Vagina (tissue), 2 donors: Measurements from ENCODE around the gene RAD9A.

ENCODE experiments used
- POLR2AphosphoS5 ChIP-seq, 2 donors: sonication (generic); formaldehyde crosslinking; IDR thresholded peaks; one replicate each; pipeline ENCODE4 v1.9.0; 2017; ENCODE audit warnings: antibody characterized with exemption in 2 of 2, mild to moderate bottlenecking in 2 of 2, low read depth in 1 of 2; ENCODE audit not compliant: insufficient read depth in 1 of 2
- TF ChIP-seq, protein P1 (sequence below), 3 experiments: fragments of 450-650 bp in 2 of 3; fragments of 200-600 bp in 1 of 3; sonication (generic) in 1 of 3; IDR thresholded peaks; one replicate each; pipeline ENCODE4 v1.5.1; 2017 to 2019; ENCODE audit warnings: antibody characterized with exemption in 3 of 3, mild to moderate bottlenecking in 2 of 3, moderate library complexity in 2 of 3

DNA sequence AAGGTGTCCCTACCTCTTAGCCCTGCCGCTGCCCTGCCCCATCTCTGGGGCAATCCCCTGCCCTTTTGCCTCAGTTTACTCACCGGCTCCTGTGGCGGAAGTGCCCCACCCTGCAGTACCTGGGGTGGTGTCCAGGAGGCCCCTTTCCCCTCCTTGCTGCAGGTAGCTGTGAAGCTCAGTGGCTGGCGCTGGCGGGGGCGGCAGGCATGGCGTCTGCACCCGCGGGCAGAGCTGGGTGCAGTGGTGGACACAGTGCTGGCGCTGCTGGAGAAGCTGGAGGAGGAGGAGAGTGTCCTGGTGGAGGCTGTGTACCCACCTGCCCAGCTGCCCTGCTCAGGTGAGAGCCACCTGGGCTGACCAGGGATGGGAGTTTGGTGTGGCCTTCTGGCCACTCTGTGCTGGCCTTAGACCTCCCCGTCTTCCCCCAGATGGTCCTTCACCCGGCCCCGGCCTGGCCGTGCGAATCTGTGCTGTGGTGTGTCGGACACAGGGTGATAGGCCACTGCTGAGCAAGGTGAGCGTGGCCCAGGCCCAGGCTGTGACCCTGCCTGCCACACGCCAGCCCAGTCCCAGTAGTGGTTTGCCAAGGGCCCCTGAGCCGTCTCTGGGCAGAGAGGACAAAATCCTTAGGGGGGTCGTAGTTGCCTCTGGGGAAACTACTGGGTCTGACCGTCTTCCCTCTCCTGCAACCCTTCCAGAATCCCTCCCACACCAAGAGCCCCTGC, 27.7 kb downstream of the RAD9A start:
- TF ChIP-seq, protein P1, sequence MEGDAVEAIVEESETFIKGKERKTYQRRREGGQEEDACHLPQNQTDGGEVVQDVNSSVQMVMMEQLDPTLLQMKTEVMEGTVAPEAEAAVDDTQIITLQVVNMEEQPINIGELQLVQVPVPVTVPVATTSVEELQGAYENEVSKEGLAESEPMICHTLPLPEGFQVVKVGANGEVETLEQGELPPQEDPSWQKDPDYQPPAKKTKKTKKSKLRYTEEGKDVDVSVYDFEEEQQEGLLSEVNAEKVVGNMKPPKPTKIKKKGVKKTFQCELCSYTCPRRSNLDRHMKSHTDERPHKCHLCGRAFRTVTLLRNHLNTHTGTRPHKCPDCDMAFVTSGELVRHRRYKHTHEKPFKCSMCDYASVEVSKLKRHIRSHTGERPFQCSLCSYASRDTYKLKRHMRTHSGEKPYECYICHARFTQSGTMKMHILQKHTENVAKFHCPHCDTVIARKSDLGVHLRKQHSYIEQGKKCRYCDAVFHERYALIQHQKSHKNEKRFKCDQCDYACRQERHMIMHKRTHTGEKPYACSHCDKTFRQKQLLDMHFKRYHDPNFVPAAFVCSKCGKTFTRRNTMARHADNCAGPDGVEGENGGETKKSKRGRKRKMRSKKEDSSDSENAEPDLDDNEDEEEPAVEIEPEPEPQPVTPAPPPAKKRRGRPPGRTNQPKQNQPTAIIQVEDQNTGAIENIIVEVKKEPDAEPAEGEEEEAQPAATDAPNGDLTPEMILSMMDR (IDR thresholded peaks at IDR 0.05): no peak
- TF ChIP-seq POLR2AphosphoS5 (IDR thresholded peaks at IDR 0.05; ENCODE audit: insufficient read depth in 1 of 2, low read depth in 1 of 2): no peak
